Pancreas (tissue), 10 donors: ENCODE measurements around the gene RAB26. TPM values are rescaled to one million over a fixed set of nuclear protein-coding genes. Genes with fewer than 3 reads are reported as not detected.
"Not testable (repeated sequence)": the region's sequence is repeated elsewhere in the genome, so short reads cannot be mapped to it uniquely, and the experiment has no call there.

ENCODE experiments used
- ATAC-seq, 4 donors: fragments of 200-7000 bp; cut with Tn5 transposase; one replicate each; pipeline versions ENCODE4 v1.8.0 to v1.9.1; 2020; ENCODE audit warnings: mild to moderate bottlenecking in 4 of 4, moderate library complexity in 4 of 4
- DNase-seq, 6 donors: peaks; one replicate each; pipeline ENCODE4 v3.0.0-alpha.2; 2020
- FAIRE-seq: peaks from 2 replicates; lab custom pipeline; 2012; peaks lifted over from hg19 to GRCh38; lab: Jason Lieb, UNC
- H3K27ac ChIP-seq, 4 donors: fragments of 200-600 bp; sonication (generic); 1 replicate in 3 of 4; 2 replicates in 1 of 4; pipeline versions ENCODE4 v1.5.0 to v1.8.0; 2020
- H3K27me3 ChIP-seq, 4 donors: fragments of 200-600 bp; one replicate each; pipeline ENCODE4 v1.8.0; 2021
- H3K36me3 ChIP-seq, 3 donors: fragments of 200-600 bp; sonication (generic) in 1 of 3; one replicate each; pipeline versions ENCODE4 v1.5.0 to v1.8.0; 2020 to 2021
- H3K4me1 ChIP-seq, 3 donors: fragments of 200-600 bp; one replicate each; pipeline ENCODE4 v1.8.0; 2021
- H3K4me3 ChIP-seq, 4 donors: fragments of 200-600 bp; sonication (generic) in 2 of 4; one replicate each; pipeline versions ENCODE4 v1.5.0 to v1.8.0; 2020 to 2021
- H3K9me3 ChIP-seq, 4 donors: fragments of 200-600 bp; one replicate each; pipeline ENCODE4 v1.8.0; 2021
- CTCF ChIP-seq, 4 donors: fragments of 200-600 bp; sonication (generic) in 3 of 4; IDR thresholded peaks; one replicate each; pipeline versions ENCODE4 v1.5.0 to v1.8.0; 2021; ENCODE audit warnings: antibody characterized with exemption in 4 of 4
- WGBS, 2 donors: extraction: QIAGEN DNeasy Blood & Tissue Kit; methylation state at CpG; one replicate each; pipeline ENCODE4 v1.1.7; 2013; 5-methylcytosine and 5-hydroxymethylcytosine counted together
- intact Hi-C, 3 donors: fragments of 100-400 bp; cut with DNase I; formaldehyde crosslinking; loops; one replicate each; pipeline versions ENCODE4 v1.11.1 to v1.14.2; 2022
- polyA plus RNA-seq, 2 donors: library from polyadenylated mRNA; stranded (reverse); fragments of 200-250 nt; gene quantifications; one replicate each; pipeline ENCODE4 v1.2.3, GENCODE V29; 2013
- total RNA-seq, 6 donors: library from RNA; stranded (reverse); fragmentation: NEBNext Ultra II Directional in 4 of 6; extraction: Animal tissue kit (Norgen Biotek cat#: 25700) in 4 of 6; gene quantifications; one replicate each; pipeline versions ENCODE4 v1.2.1 to v1.2.4, GENCODE V29; 2021 to 2023
- donor health status: healthy with polysubstance abuse.
- donor health status: DM: no; HTN: no; CAD: no; lungs with moderate emphysema.
- donor health status: DM: no; HTN: no; CAD: no.
- donor health status: control.
- donor health status: control.
- donor health status: Bipolar disorder and iron deficiency.
- donor health status: DM: yes; HTN: yes; CAD: no.
- donor health status: DM: no; HTN: no; CAD: no.
- donor health status: DM: no; HTN: no; CAD: no.
- donor health status: DM: yes; HTN: yes; CAD: no.

RAB26 gene
- total RNA-seq: 10 to 100 TPM; 19.2 to 36.8 (median 28.4) TPM
- 100 to 1,000 TPM; 161 to 255 TPM for polyA plus RNA-seq

- no peak for TF ChIP-seq CTCF (IDR thresholded peaks at IDR 0.05)
- Histone ChIP-seq H3K4me3 (peak within 1 kb of the TSS; percentile 55 to 73 (median 66)), H3K9me3 (no peaks in the 10 kb centered on the region), H3K4me1 (peaks cover 23 to 25% (median 25%) of the 10 kb centered on the region in 3 donors), H3K27ac (peak within 1 kb of the TSS; percentile 78 to 92 (median 86)), H3K36me3 (no peaks in the 10 kb centered on the region), H3K27me3 (no peaks in the 10 kb centered on the region)
- ATAC-seq (peak; percentile 79 to 87 (median 84)), DNase-seq (peak; percentile 93 to 99 (median 96)), FAIRE-seq (no peak)
- 1 to 5% methylated on average over 18 to 55 of the region's 55 CpGs for WGBS, 2 donors
- intact Hi-C loops: no loop called here
Measured at GRCh38 chr16:2147981-2148671, at the start of gene RAB26. RAB26 (plus strand) TSS chr16:2148625; CDS start chr16:2148784, 159 bp downstream.

GRCh38 chr16:2101581-2101980 lies 46.8 kb upstream of the RAB26 start:
- intact Hi-C loops, H3K9me3 ChIP-seq, DNase-seq, H3K4me1 ChIP-seq, ATAC-seq, H3K27me3 ChIP-seq, H3K27ac ChIP-seq, FAIRE-seq, H3K4me3 ChIP-seq: not testable (repeated sequence)
- 92 to 96% methylated on average over 12 to 13 of the region's 16 CpGs for WGBS, 2 donors
- peaks cover 0 to 14% (median 6%) of the 10 kb centered on the region in 3 donors for H3K36me3 ChIP-seq

DNA sequence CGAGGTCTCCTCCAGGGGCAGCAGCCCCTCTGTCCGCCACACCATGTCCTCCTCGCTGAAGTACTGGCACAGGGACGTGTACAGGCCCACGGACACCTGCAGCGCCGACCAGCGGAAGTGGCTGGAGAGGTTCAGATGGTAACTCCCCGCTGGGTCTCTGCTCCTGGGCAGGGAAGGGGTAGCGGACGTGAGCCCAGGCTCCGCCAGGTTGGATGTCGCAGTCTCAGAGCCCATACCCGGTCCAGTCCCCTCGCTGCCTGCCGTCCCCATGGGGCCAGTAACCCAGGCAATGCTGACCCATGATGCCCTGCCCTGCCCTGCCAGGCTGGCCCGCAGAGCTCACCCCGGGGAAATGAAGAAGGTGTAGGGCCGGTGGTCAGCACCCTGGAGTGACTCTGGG lies 46.0 kb upstream of the RAB26 start:
- Histone ChIP-seq H3K4me3 (no peak overlapping the region), H3K4me1 (no peaks in the 10 kb centered on the region), H3K36me3 (peaks cover 0 to 14% (median 6%) of the 10 kb centered on the region in 3 donors), H3K9me3 (no peaks in the 10 kb centered on the region), H3K27ac (no peak overlapping the region), H3K27me3 (no peaks in the 10 kb centered on the region)
- TF ChIP-seq CTCF (IDR thresholded peaks at IDR 0.05): no peak
- intact Hi-C loops: no loop called here
- no peak for ATAC-seq
- 97% methylated on average over 18 to 19 of the region's 19 CpGs for WGBS, 2 donors
- no peak for FAIRE-seq
- DNase-seq: no peak

GRCh38 chr16:2104464-2104863 lies 44.0 kb upstream of the RAB26 start:
- ATAC-seq, H3K9me3 ChIP-seq, H3K27ac ChIP-seq, DNase-seq, intact Hi-C loops, H3K4me1 ChIP-seq, H3K27me3 ChIP-seq, FAIRE-seq, H3K4me3 ChIP-seq: not testable (repeated sequence)
- H3K36me3 ChIP-seq: peaks cover 0 to 10% (median 6%) of the 10 kb centered on the region in 3 donors
- 89 to 98% methylated on average over 7 to 18 of the region's 20 CpGs for WGBS, 2 donors

GRCh38 chr16:2105291-2105690 lies 43.1 kb upstream of the RAB26 start:
- WGBS, 2 donors: 95 to 96% methylated on average over 20 to 21 of the region's 21 CpGs
- ATAC-seq, intact Hi-C loops, H3K27me3 ChIP-seq, H3K4me3 ChIP-seq, H3K9me3 ChIP-seq, H3K36me3 ChIP-seq, DNase-seq, H3K27ac ChIP-seq, H3K4me1 ChIP-seq, FAIRE-seq: not testable (repeated sequence)

DNA sequence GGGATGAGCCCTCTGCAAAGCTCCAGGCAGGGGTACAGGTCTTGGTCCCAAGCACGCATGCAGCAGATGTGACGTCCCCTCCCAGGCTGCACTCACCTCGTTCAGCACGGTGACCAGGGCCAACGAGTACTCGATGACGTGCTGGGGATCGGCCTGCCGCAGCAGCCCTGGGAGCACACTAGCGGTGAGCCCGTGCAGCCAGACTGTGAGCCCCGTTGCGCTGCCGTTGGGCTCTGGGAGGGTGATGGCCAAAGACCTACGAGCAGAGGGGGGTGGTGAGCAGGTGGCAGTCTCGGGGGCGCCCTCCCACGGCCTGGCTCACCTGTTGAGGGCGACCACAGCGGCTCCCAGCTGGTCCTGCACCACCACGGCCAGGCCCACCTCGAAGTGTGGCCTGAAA lies 42.7 kb upstream of the RAB26 start:
- FAIRE-seq, H3K9me3 ChIP-seq, intact Hi-C loops, H3K27ac ChIP-seq, H3K4me1 ChIP-seq, H3K4me3 ChIP-seq, H3K27me3 ChIP-seq, H3K36me3 ChIP-seq, ATAC-seq, DNase-seq: not testable (repeated sequence)
- WGBS, 2 donors: 77 to 87% methylated on average over 14 to 19 of the region's 22 CpGs

DNA sequence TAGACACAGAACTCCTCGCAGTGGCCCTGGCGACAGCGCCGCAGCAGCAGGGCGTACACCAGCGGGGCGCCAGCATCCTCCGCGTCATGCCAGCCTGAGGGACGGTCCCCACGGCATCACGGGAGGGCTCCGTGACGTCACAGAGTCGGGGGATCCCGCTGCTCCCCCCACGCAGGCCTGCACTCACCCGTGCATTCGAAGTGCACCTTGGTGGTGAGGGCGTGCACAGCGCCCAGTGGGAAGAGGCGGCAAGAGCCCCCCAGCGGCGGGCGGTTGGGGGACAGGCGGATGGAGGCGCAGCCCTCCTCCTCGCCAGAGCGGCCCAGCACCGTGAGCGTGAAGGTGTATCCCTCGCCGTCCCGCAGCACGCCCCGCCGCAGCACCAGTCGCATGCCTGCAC lies 42.2 kb upstream of the RAB26 start:
- H3K4me3 ChIP-seq, H3K36me3 ChIP-seq, ATAC-seq, FAIRE-seq, H3K27ac ChIP-seq, H3K9me3 ChIP-seq, H3K27me3 ChIP-seq, DNase-seq, H3K4me1 ChIP-seq, intact Hi-C loops: not testable (repeated sequence)
- 95 to 96% methylated on average over 28 to 38 of the region's 38 CpGs for WGBS, 2 donors

GRCh38 chr16:2107121-2107790 lies 41.2 kb upstream of the RAB26 start:
- H3K4me1 ChIP-seq, DNase-seq, H3K9me3 ChIP-seq, H3K36me3 ChIP-seq, H3K27me3 ChIP-seq, intact Hi-C loops, H3K4me3 ChIP-seq, H3K27ac ChIP-seq, FAIRE-seq: not testable (repeated sequence)
- 88 to 90% methylated on average over 12 to 17 of the region's 17 CpGs for WGBS, 2 donors
- ATAC-seq: peak in 2 of 4 donors; percentile 13 to 19

- H3K4me3 ChIP-seq, intact Hi-C loops, H3K9me3 ChIP-seq, DNase-seq, H3K27ac ChIP-seq, FAIRE-seq, H3K36me3 ChIP-seq, H3K4me1 ChIP-seq, H3K27me3 ChIP-seq, ATAC-seq: not testable (repeated sequence)
- WGBS, 2 donors: 93 to 94% methylated on average over 20 to 23 of the region's 23 CpGs
Measured at GRCh38 chr16:2107791-2108125, 40.7 kb upstream of the RAB26 start.
